Lung (tissue), 12 donors: ENCODE measurements around the gene NGEF. TPM values are rescaled to one million over a fixed set of nuclear protein-coding genes. Genes with fewer than 3 reads are reported as not detected.

ENCODE experiments used
- ATAC-seq: fragments of 200-7000 bp; cut with Tn5 transposase; one replicate; pipeline ENCODE4 v1.9.1; 2020; ENCODE audit warnings: moderate number of reproducible peaks; ENCODE audit not compliant: insufficient read depth, low FRiP score
- DNase-seq, 3 donors: peaks; one replicate each; pipeline ENCODE4 v3.0.0-alpha.2; 2013 to 2017
- H3K27ac ChIP-seq, 2 donors: one replicate each; pipeline ENCODE4 v1.5.1; 2013; ENCODE audit warnings: mild to moderate bottlenecking in 2 of 2, moderate library complexity in 2 of 2, control low read depth in 1 of 2, inconsistent platforms in 1 of 2, low read depth in 1 of 2, low read length in 1 of 2
- H3K27me3 ChIP-seq, 3 donors: one replicate each; pipeline ENCODE4 v1.5.1; 2013; ENCODE audit warnings: low read length in 2 of 3; ENCODE audit not compliant: control insufficient read depth in 3 of 3, insufficient read depth in 3 of 3
- H3K36me3 ChIP-seq, 4 donors: one replicate each; pipeline ENCODE4 v1.5.1; 2013; ENCODE audit warnings: low read length in 4 of 4, mild to moderate bottlenecking in 1 of 4, moderate library complexity in 1 of 4; ENCODE audit not compliant: control insufficient read depth in 4 of 4, insufficient read depth in 4 of 4
- H3K4me1 ChIP-seq, 5 donors: one replicate each; pipeline ENCODE4 v1.5.1; 2013; ENCODE audit warnings: low read length in 5 of 5, mild to moderate bottlenecking in 2 of 5, moderate library complexity in 1 of 5; ENCODE audit not compliant: control insufficient read depth in 5 of 5, insufficient read depth in 5 of 5
- H3K4me3 ChIP-seq: one replicate; pipeline ENCODE4 v1.5.1; 2013; ENCODE audit warnings: mild to moderate bottlenecking, control low read depth, moderate library complexity
- H3K9ac ChIP-seq, 2 donors: one replicate each; pipeline ENCODE4 v1.5.1; 2013; ENCODE audit warnings: low read length in 2 of 2, control low read depth in 1 of 2; ENCODE audit not compliant: insufficient read depth in 1 of 2
- H3K9me3 ChIP-seq, 4 donors: one replicate each; pipeline ENCODE4 v1.5.1; 2013; ENCODE audit warnings: low read length in 3 of 4, mild to moderate bottlenecking in 1 of 4, moderate library complexity in 1 of 4; ENCODE audit not compliant: control insufficient read depth in 4 of 4, insufficient read depth in 3 of 4
- CTCF ChIP-seq: IDR thresholded peaks from 2 replicates; pipeline ENCODE4 v1.5.1; 2012; ENCODE audit warnings: mild to moderate bottlenecking; ENCODE audit errors: control extremely low read depth, extremely low read depth
- WGBS, 2 donors: extraction: QIAGEN DNeasy Blood & Tissue Kit; methylation state at CpG; one replicate each; pipeline ENCODE4 v1.1.7; 2013; 5-methylcytosine and 5-hydroxymethylcytosine counted together
- polyA plus RNA-seq, 2 donors: library from polyadenylated mRNA; stranded (reverse); fragments of 200-250 nt; gene quantifications; one replicate each; pipeline ENCODE4 v1.2.1, GENCODE V29; 2013
- total RNA-seq, 2 donors: library from RNA; depleted of rRNA in 1 of 2; stranded (reverse); fragments of >200 nt in 1 of 2; gene quantifications; one replicate each; pipeline ENCODE4 v1.2.1, GENCODE V29; 2014 to 2021
- donor health status: control.
- donor health status: control.
- donor health status: Bipolar disorder and iron deficiency.
- donor health status: healthy.
- donor health status: DM: yes; HTN: yes; CAD: no.

The NGEF gene
- total and polyA plus RNA-seq, 4 donors, result 0.35 to 2.4 (median 1.5) TPM

GRCh38 chr2:232892843-232893242 is 120.2 kb downstream of the NGEF start:
- Histone ChIP-seq H3K27me3 (peaks cover 0 to 4% (median 0%) of the 10 kb centered on the region in 3 donors), H3K4me1 (peaks cover 0 to 3% (median 0%) of the 10 kb centered on the region in 5 donors), H3K4me3 (no peak overlapping the region), H3K27ac (no peak overlapping the region), H3K9ac (no peak overlapping the region), H3K9me3 (no peaks in the 10 kb centered on the region), H3K36me3 (no peaks in the 10 kb centered on the region)
- no peak for ATAC-seq
- WGBS, 2 donors, result 90 to 93% methylated on average over 20 of the region's 20 CpGs
- DNase-seq, result no peak
- TF ChIP-seq CTCF, result no peak

- TF ChIP-seq CTCF, result no peak
- ATAC-seq, result no peak
- H3K4me3 ChIP-seq, result no peak overlapping the region
- H3K9me3 ChIP-seq, result no peaks in the 10 kb centered on the region
- H3K9ac ChIP-seq, result no peak overlapping the region
- peaks cover 0 to 4% (median 0%) of the 10 kb centered on the region in 3 donors for H3K27me3 ChIP-seq
- H3K27ac ChIP-seq, result no peak overlapping the region
- H3K36me3 ChIP-seq, result no peaks in the 10 kb centered on the region
- peaks cover 0 to 3% (median 0%) of the 10 kb centered on the region in 5 donors for H3K4me1 ChIP-seq
- DNase-seq, result no peak
- 89 to 94% methylated on average over 13 of the region's 13 CpGs for WGBS, 2 donors
Observed at GRCh38 chr2:232892221-232892620, 120.8 kb downstream of the NGEF start.

GRCh38 chr2:232891621-232892071 is 121.4 kb downstream of the NGEF start:
- H3K4me1 ChIP-seq, result peaks cover 0 to 3% (median 0%) of the 10 kb centered on the region in 5 donors

More at GRCh38 chr2:232891621-232892071, 121.4 kb downstream of the NGEF start:
- Histone ChIP-seq H3K27ac (no peak overlapping the region), H3K36me3 (no peaks in the 10 kb centered on the region), H3K27me3 (peaks cover 0 to 4% (median 0%) of the 10 kb centered on the region in 3 donors), H3K9ac (no peak overlapping the region), H3K9me3 (no peaks in the 10 kb centered on the region), H3K4me3 (no peak overlapping the region)
- DNase-seq (no peak), ATAC-seq (no peak)
- no peak for TF ChIP-seq CTCF
- WGBS, 2 donors, result 69 to 75% methylated on average over 11 of the region's 11 CpGs
